ENCODE measurements around the gene THADA. TPM values are rescaled to one million over a fixed set of nuclear protein-coding genes. Genes with fewer than 3 reads are reported as not detected.

The THADA gene
- total and polyA plus RNA-seq, 7 donors: 4.4 to 35.2 (median 20.2) TPM

- WGBS, 2 donors: 51 to 61% methylated on average over 6 of the region's 6 CpGs
- Histone ChIP-seq H3K9me3 (no peaks in the 10 kb centered on the region), H3K4me1 (peaks cover 0 to 8% (median 5%) of the 10 kb centered on the region in 4 donors), H3K36me3 (no peaks in the 10 kb centered on the region), H3K4me3 (peak overlapping the region in 1 of 4 donors; percentile 1), H3K27me3 (no peaks in the 10 kb centered on the region), H3K27ac (peak overlapping the region in 2 of 4 donors; percentile 45 to 63)
- intact Hi-C loops (cut with DNase I): no loop called here
- no peak for TF ChIP-seq POLR2AphosphoS5 (IDR thresholded peaks at IDR 0.05)
- TF ChIP-seq EP300 (IDR thresholded peaks at IDR 0.05): no peak
- TF ChIP-seq CTCF (IDR thresholded peaks at IDR 0.05): no peak
- TF ChIP-seq POLR2A (IDR thresholded peaks at IDR 0.05): no peak
- DNase-seq: peak; percentile 85
These were observed 27.2 kb upstream of the THADA start for GRCh38 chr2:43622931-43623451.

DNA sequence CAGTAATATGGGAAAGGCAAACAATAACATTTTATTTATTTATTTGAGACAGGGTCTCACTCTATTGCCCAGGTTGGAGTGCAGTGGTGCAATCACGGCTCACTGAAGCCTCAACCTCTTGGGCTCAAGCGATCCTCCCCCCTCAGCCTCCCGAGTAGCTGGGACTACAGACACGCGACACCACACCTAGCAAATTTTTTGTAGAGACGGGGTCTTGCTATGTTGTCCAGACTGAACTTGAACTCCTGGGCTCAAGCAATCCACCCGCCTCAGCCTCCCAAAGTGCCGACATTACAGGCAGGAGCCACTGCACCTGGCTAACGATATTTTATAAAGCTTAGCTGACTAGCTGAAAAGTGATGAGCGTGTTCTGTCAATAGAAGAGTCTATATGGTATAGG, 23.7 kb upstream of the THADA start:
- intact Hi-C loops (cut with DNase I): no loop called here
- H3K27ac ChIP-seq: no peak overlapping the region
- no peaks in the 10 kb centered on the region for H3K27me3 ChIP-seq
- DNase-seq: no peak
- no peak for TF ChIP-seq CTCF (IDR thresholded peaks at IDR 0.05)
- no peak for TF ChIP-seq POLR2A (IDR thresholded peaks at IDR 0.05)
- no peak for TF ChIP-seq POLR2AphosphoS5 (IDR thresholded peaks at IDR 0.05)
- no peak for TF ChIP-seq EP300 (IDR thresholded peaks at IDR 0.05)
- H3K9me3 ChIP-seq: no peaks in the 10 kb centered on the region
- no peaks in the 10 kb centered on the region for H3K36me3 ChIP-seq
- 90 to 94% methylated on average over 10 of the region's 10 CpGs for WGBS, 2 donors
- peaks cover 0 to 8% (median 5%) of the 10 kb centered on the region in 4 donors for H3K4me1 ChIP-seq
- H3K4me3 ChIP-seq: no peak overlapping the region

DNA sequence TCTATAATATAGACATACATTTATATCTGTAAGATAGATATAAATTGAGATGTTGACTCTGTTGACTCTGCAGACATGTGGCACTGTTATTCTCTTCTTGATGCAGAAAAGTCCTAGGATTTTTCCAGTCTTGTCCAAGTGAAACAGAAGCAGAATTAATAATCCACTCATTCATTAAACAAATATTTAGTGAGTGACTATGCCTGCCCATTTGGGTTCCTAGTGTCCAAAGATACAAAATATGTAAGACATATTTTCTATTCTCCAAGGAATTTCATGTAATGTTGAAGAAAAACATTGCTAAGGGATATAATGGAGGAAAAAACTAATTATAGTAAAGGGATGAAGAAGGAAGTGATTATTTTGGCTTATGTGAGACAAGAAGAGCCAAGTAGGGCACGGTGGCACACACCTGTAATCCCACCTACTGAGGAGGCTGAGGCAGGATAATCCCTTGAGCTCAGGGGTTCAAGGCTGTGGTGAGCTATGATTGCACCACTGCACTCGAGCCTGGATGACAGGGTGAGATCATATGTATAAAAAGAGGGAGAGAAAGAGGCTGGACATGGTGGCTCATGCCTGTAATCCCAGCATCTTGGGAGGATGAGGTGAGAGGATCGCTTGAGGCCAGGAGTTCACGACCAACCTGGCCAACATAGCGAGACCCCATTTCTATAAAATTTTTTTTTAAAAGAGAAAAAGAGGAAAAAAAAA, 21.3 kb upstream of the THADA start:
- H3K4me1 ChIP-seq: peaks cover 0 to 4% (median 0%) of the 10 kb centered on the region in 4 donors
- intact Hi-C loops (cut with DNase I): no loop called here
- 72 to 80% methylated on average over 5 of the region's 5 CpGs for WGBS, 2 donors
- H3K36me3 ChIP-seq: no peaks in the 10 kb centered on the region
- no peaks in the 10 kb centered on the region for H3K9me3 ChIP-seq
- no peak overlapping the region for H3K4me3 ChIP-seq
- no peak overlapping the region for H3K27ac ChIP-seq
- H3K27me3 ChIP-seq: no peaks in the 10 kb centered on the region
- TF ChIP-seq EP300 (IDR thresholded peaks at IDR 0.05) (no peak), POLR2AphosphoS5 (IDR thresholded peaks at IDR 0.05) (no peak), CTCF (IDR thresholded peaks at IDR 0.05) (no peak), POLR2A (IDR thresholded peaks at IDR 0.05) (no peak)
- no peak for DNase-seq

GRCh38 chr2:43612944-43613343, 17.1 kb upstream of the THADA start:
- H3K27me3 ChIP-seq: no peaks in the 10 kb centered on the region
- intact Hi-C loops (cut with DNase I): loop anchor here (5.0 kb wide), 1 partner anchor 159 kb away; the partner anchor contains the start of gene DYNC2LI1
- no peaks in the 10 kb centered on the region for H3K36me3 ChIP-seq
- peak overlapping the region in 3 of 4 donors; percentile 11 to 48 (median 18) for H3K27ac ChIP-seq
- H3K4me3 ChIP-seq: no peak overlapping the region
- no peak for TF ChIP-seq EP300 (IDR thresholded peaks at IDR 0.05)
- TF ChIP-seq CTCF (IDR thresholded peaks at IDR 0.05): no peak
- TF ChIP-seq POLR2A (IDR thresholded peaks at IDR 0.05): no peak
- TF ChIP-seq POLR2AphosphoS5 (IDR thresholded peaks at IDR 0.05): peak in 2 of 4 donors; percentile 37 to 39
- H3K4me1 ChIP-seq: peaks cover 0 to 4% (median 0%) of the 10 kb centered on the region in 4 donors
- no peaks in the 10 kb centered on the region for H3K9me3 ChIP-seq
- peak; percentile 72 for DNase-seq
- 78 to 86% methylated on average over 7 of the region's 7 CpGs for WGBS, 2 donors
